ENCODE data around the gene KIF26B.

GRCh38 chr1:245457562-245457961, 302.8 kb downstream of the KIF26B start:
- TF ChIP-seq CTCF (IDR thresholded peaks at IDR 0.05; ENCODE audit: low read length) (no peak), EZH2 (IDR thresholded peaks at IDR 0.05; ENCODE audit: borderline replicate concordance, low read length) (no peak)
